NCI-H1092 (cell line): Measurements from ENCODE around the gene RCOR1.
A peak's percentile ranks its signal among the peaks of the same experiment; 100 is the strongest.
"Not testable (repeated sequence)": the region's sequence is repeated elsewhere in the genome, so short reads cannot be mapped to it uniquely, and the experiment has no call there.

Experiments
- DNase-seq: peaks from one replicate; lab custom pipeline; 2025; lab: John Stamatoyannopoulos, UW

RCOR1 gene

GRCh38 chr14:102751088-102751487, 158.6 kb downstream of the RCOR1 start:
- no peak for DNase-seq

- no peak for DNase-seq
Observed at GRCh38 chr14:102752239-102752847, 159.9 kb downstream of the RCOR1 start.

- DNase-seq: no peak
Observed at GRCh38 chr14:102754370-102755262, 162.2 kb downstream of the RCOR1 start.

GRCh38 chr14:102757646-102758045, 165.2 kb downstream of the RCOR1 start:
- no peak for DNase-seq

- no peak for DNase-seq
Observed at GRCh38 chr14:102758087-102758486, 165.6 kb downstream of the RCOR1 start.

- DNase-seq: no peak
Observed at GRCh38 chr14:102759456-102760187, 167.2 kb downstream of the RCOR1 start.

GRCh38 chr14:102760496-102761193, 168.2 kb downstream of the RCOR1 start:
- DNase-seq: no peak

GRCh38 chr14:102761206-102761605, 168.8 kb downstream of the RCOR1 start:
- no peak for DNase-seq

- no peak for DNase-seq
Observed at GRCh38 chr14:102764220-102764671, 171.8 kb downstream of the RCOR1 start.

- DNase-seq: not testable (repeated sequence)
Observed at GRCh38 chr14:102765770-102766169, 173.3 kb downstream of the RCOR1 start.

GRCh38 chr14:102768223-102769048, 176.0 kb downstream of the RCOR1 start:
- DNase-seq: no peak

- DNase-seq: no peak
Observed at GRCh38 chr14:102769049-102769327, 176.5 kb downstream of the RCOR1 start.

GRCh38 chr14:102770147-102771123, 178.0 kb downstream of the RCOR1 start:
- DNase-seq: no peak

- DNase-seq: no peak
Observed at GRCh38 chr14:102771144-102771543, 178.7 kb downstream of the RCOR1 start.

GRCh38 chr14:102772781-102773570, 180.5 kb downstream of the RCOR1 start:
- DNase-seq: peak; percentile 18

- DNase-seq: peak; percentile 46
Observed at GRCh38 chr14:102774391-102775153, 182.1 kb downstream of the RCOR1 start.

- DNase-seq: no peak
Observed at GRCh38 chr14:102775855-102776760, 183.7 kb downstream of the RCOR1 start.
